GM12878 (cell line): Measurements from ENCODE around the gene DNAJC4. TPM values are rescaled to one million over a fixed set of nuclear protein-coding genes. Genes with fewer than 3 reads are reported as not detected.

ENCODE experiments used
- ATAC-seq: fragments of 200-7000 bp; cut with Tn5 transposase; 3 replicates; pipeline ENCODE4 v1.9.1; 2020; ENCODE audit warnings: mild to moderate bottlenecking, moderate library complexity
- BruUV-seq: library from RNA; stranded (reverse); fragments of 400-500 nt; replicated peaks from 2 replicates; lab custom pipeline; 2021; lab: Mats Ljungman, UMichigan
- CTCF ChIA-PET: fragments of 300-600 bp; sonication (Branson Sonifier 250); formaldehyde crosslinking; extraction: SDS; loops from one replicate; lab custom pipeline; 2021; ENCODE audit warnings: inconsistent platforms; lab: Yijun Ruan, JAX
- POLR2A ChIA-PET: fragments of 350-600 bp; formaldehyde crosslinking; extraction: SDS; loops from one replicate; lab custom pipeline; 2021; ENCODE audit warnings: inconsistent platforms; lab: Charles Lee
- RAD21 ChIA-PET: fragments of 300-600 bp; sonication (Branson Sonifier 250); formaldehyde crosslinking; loops from one replicate; lab custom pipeline; 2023; ENCODE audit warnings: antibody characterized with exemption; ENCODE audit not compliant: unreplicated experiment; lab: Charles Lee
- SMC1A ChIA-PET: fragments of 300-600 bp; sonication (Branson Sonifier 250); formaldehyde crosslinking; loops from one replicate; lab custom pipeline; 2023; ENCODE audit not compliant: unreplicated experiment, uncharacterized antibody; lab: Charles Lee
- DNase-seq: peaks from one replicate; pipeline ENCODE4 v3.0.0-alpha.2; 2011; ENCODE audit warnings: low read depth, low spot score
- FAIRE-seq: peaks from 3 replicates; lab custom pipeline; 2011; peaks lifted over from hg19 to GRCh38; lab: Jason Lieb, UNC
- H2AFZ ChIP-seq: 2 replicates; pipeline ENCODE4 v1.6.0; 2011; ENCODE audit warnings: low read depth, low read length, control low read depth; ENCODE audit not compliant: control insufficient read depth
- H3K27ac ChIP-seq: 2 replicates; pipeline ENCODE4 v1.5.1; 2011; ENCODE audit warnings: control low read depth; ENCODE audit not compliant: control insufficient read depth, insufficient read depth
- H3K27me3 ChIP-seq, 2 experiments: replicated peaks in 1 of 2; 2 replicates each; pipeline versions ENCODE4 v1.6.0 to v1.6.1; 2011; ENCODE audit warnings: low read length in 1 of 2; ENCODE audit not compliant: control insufficient read depth in 2 of 2, insufficient read depth in 2 of 2
- H3K36me3 ChIP-seq, 2 experiments: 2 replicates each; pipeline ENCODE4 v1.5.1; 2011; ENCODE audit warnings: low read length in 1 of 2; ENCODE audit not compliant: control insufficient read depth in 2 of 2, insufficient read depth in 2 of 2
- H3K4me1 ChIP-seq: 2 replicates; pipeline ENCODE4 v1.6.1; 2011; ENCODE audit warnings: mild to moderate bottlenecking, low read length, moderate library complexity, mixed read lengths; ENCODE audit not compliant: control insufficient read depth, insufficient read depth
- H3K4me2 ChIP-seq: 2 replicates; pipeline ENCODE4 v1.6.0; 2011; ENCODE audit warnings: control low read depth; ENCODE audit not compliant: control insufficient read depth, insufficient read depth
- H3K4me3 ChIP-seq: fragments of 200-600 bp; sonication (generic); 2 replicates; pipeline ENCODE4 v1.5.1; 2016
- H3K79me2 ChIP-seq: 2 replicates; pipeline ENCODE4 v1.6.0; 2011; ENCODE audit warnings: low read length; ENCODE audit not compliant: control insufficient read depth, insufficient read depth
- H3K9ac ChIP-seq: 2 replicates; pipeline ENCODE4 v1.8.0; 2011; ENCODE audit warnings: low read length, control low read depth, mixed read lengths; ENCODE audit not compliant: control insufficient read depth, insufficient read depth
- H3K9me3 ChIP-seq: replicated peaks from 3 replicates; pipeline ENCODE4 v1.5.1; 2011; ENCODE audit warnings: mild to moderate bottlenecking, low read length; ENCODE audit not compliant: control insufficient read depth, insufficient read depth
- H4K20me1 ChIP-seq: 2 replicates; pipeline ENCODE4 v1.6.0; 2011; ENCODE audit not compliant: control insufficient read depth, insufficient read depth
- CBX3 ChIP-seq: fragments of 200-600 bp; sonication (generic); IDR thresholded peaks from 2 replicates; pipeline ENCODE4 v1.6.1; 2016; ENCODE audit warnings: low read depth, borderline replicate concordance
- DPF2 ChIP-seq: fragments of 450-650 bp; IDR thresholded peaks from 2 replicates; pipeline ENCODE4 v1.6.1; 2017; ENCODE audit warnings: mild to moderate bottlenecking
- HDAC2 ChIP-seq: fragments of 200-600 bp; sonication (generic); IDR thresholded peaks from 2 replicates; pipeline ENCODE4 v1.6.1; 2017
- JUND ChIP-seq: IDR thresholded peaks from 2 replicates; pipeline ENCODE4 v1.6.1; 2012; ENCODE audit warnings: low read depth, mild to moderate bottlenecking, low read length, improper control_type of control experiment, moderate library complexity
- KLF5 ChIP-seq: fragments of 450-650 bp; IDR thresholded peaks from 2 replicates; pipeline ENCODE4 v1.6.1; 2014; ENCODE audit warnings: mild to moderate bottlenecking; ENCODE audit not compliant: partially characterized antibody
- WGBS: methylation state at CpG from one replicate; pipeline ENCODE4 v1.1.6; 2016; ENCODE audit warnings: low lambda C conversion rate; ENCODE audit not compliant: insufficient replicate concordance, insufficient coverage; ENCODE audit errors: missing lambda C conversion rate; 5-methylcytosine and 5-hydroxymethylcytosine counted together
- in situ Hi-C: fragments of 300-500 bp; cut with MboI; formaldehyde crosslinking; loops from 9 replicates; pipeline ENCODE4 v1.14.3; 2018; ENCODE audit warnings: mixed read lengths
- intact Hi-C: fragments of 100-400 bp; cut with micrococcal nuclease; formaldehyde crosslinking; loops from one replicate; pipeline ENCODE4 v1.14.2; 2022; ENCODE audit not compliant: unreplicated experiment
- polyA plus RNA-seq, 11 experiments: library from polyadenylated mRNA; depleted of rRNA in 4 of 11; unstranded in 6 of 11; stranded (reverse) in 5 of 11; fragments of >200 nt; fragmentation: Nextera tagmentation in 4 of 11; fragmentation: Illumina TruSeq in 1 of 11; extraction: Ambion mirVana in 4 of 11; extraction: Trizol in 1 of 11; gene quantifications; 1 replicate in 1 of 11; 2 replicates in 10 of 11; pipeline versions ENCODE4 v1.2.1 to v1.2.3, GENCODE V29; 2011 to 2016; ENCODE audit warnings: inconsistent platforms in 2 of 11, missing spikeins in 2 of 11, low read depth in 1 of 11
- total RNA-seq, 4 experiments: library from RNA; depleted of rRNA in 3 of 4; stranded (reverse); fragments of >200 nt in 3 of 4; fragmentation: Illumina TruSeq in 1 of 4; extraction: Trizol in 1 of 4; gene quantifications; 2 replicates each; pipeline versions ENCODE4 v1.2.1 to v1.2.3, GENCODE V29; 2013 to 2021

DNAJC4 gene
- total and polyA plus RNA-seq, 10 of the 15 experiments (the other 5 are each of a cell fraction or from before 2014, with no cell fraction given): 3.7 to 64.9 (median 30.1) TPM

DNA sequence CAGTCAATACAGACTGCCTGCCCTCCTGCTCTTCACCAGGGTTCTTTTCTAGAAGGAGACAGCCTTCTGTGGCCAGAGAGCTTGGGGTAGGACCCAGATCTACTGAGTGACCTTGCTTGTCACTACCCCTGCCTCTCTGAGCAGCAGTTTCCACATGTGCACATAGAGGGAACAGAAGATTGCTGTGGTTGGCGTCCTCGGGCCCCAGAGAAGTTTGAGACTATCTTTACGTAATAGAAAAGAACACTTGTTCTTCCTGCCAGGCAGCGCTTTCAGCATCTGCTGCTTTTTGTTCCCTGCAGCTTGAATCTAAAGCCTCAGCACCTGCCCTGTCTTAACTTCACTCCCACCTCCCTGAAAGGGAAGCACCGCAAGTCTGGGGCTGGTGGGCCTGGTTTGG lies 8.7 kb downstream of the DNAJC4 start:
- peak overlapping the region; percentile 38; the same call in 1 of the 2 replicates for H3K4me2 ChIP-seq
- H3K27ac ChIP-seq: peak overlapping the region; percentile 92
- peaks cover 29% of the 10 kb centered on the region for H3K79me2 ChIP-seq
- DNase-seq (no peak), ATAC-seq (no peak), FAIRE-seq (no peak)
- H4K20me1 ChIP-seq: no peaks in the 10 kb centered on the region
- CTCF ChIA-PET: interaction anchor here (0.6 to 6.2 kb wide), 6 partner anchors 12 to 1411 kb away, joined by 3 to 31 read pairs (median 4); partner anchors contain the start of genes FERMT3 and PLCB3
- H3K4me3 ChIP-seq: no peak overlapping the region
- in situ Hi-C loops (loop anchor here (25.0 kb wide), 1 partner anchor 1623 kb away; the partner anchor contains the start of genes CFL1, EFEMP2 and MUS81), intact Hi-C loops (no loop called here)
- H3K4me1 ChIP-seq: peaks cover 47% of the 10 kb centered on the region
- H3K27me3 ChIP-seq: no peaks in the 10 kb centered on the region
- H2AFZ ChIP-seq: no peak overlapping the region
- 43% methylated on average over 5 of the region's 5 CpGs for WGBS
- TF ChIP-seq KLF5 (no peak), JUND (no peak), DPF2 (no peak), CBX3 (no peak), HDAC2 (no peak)
- RAD21 ChIA-PET: interaction anchor here (0.9 to 1.1 kb wide), 2 partner anchors 29 to 34 kb away, joined by 3 read pairs; no protein-coding TSS in a partner anchor
- POLR2A ChIA-PET: interaction anchor here (0.6 to 3.0 kb wide), 9 partner anchors 9 to 53 kb away, joined by 3 to 21 read pairs (median 3); partner anchors contain the start of genes DNAJC4, FERMT3 and STIP1
- H3K9me3 ChIP-seq: no peaks in the 10 kb centered on the region
- SMC1A ChIA-PET: no interaction called here
- peaks cover 0 to 10% of the 10 kb centered on the region in 2 experiments; a peak in 2 of 4 replicates for H3K36me3 ChIP-seq
- H3K9ac ChIP-seq: no peak overlapping the region; the same call in 1 of the 2 replicates
- no TSS peak for BruUV-seq
